Colonic mucosa (tissue), 4 donors: ENCODE measurements around the gene ENPP7. TPM values are rescaled to one million over a fixed set of nuclear protein-coding genes. Genes with fewer than 3 reads are reported as not detected.

Source experiments
- DNase-seq: peaks from one replicate; pipeline ENCODE4 v3.0.0-alpha.2; 2020
- H3K27ac ChIP-seq: fragments of 200-600 bp; one replicate; pipeline ENCODE4 v1.8.0; 2021
- H3K27me3 ChIP-seq: fragments of 200-600 bp; one replicate; pipeline ENCODE4 v1.8.0; 2021
- H3K36me3 ChIP-seq: fragments of 200-600 bp; one replicate; pipeline ENCODE4 v1.8.0; 2021
- H3K4me1 ChIP-seq: fragments of 200-600 bp; one replicate; pipeline ENCODE4 v1.8.0; 2021; ENCODE audit warnings: mild to moderate bottlenecking
- H3K4me3 ChIP-seq: fragments of 200-600 bp; one replicate; pipeline ENCODE4 v1.8.0; 2021
- H3K9ac ChIP-seq, 2 donors: one replicate each; pipeline ENCODE4 v1.7.0; 2013; ENCODE audit warnings: control low read depth in 2 of 2, low read depth in 2 of 2, low read length in 2 of 2
- H3K9me3 ChIP-seq: fragments of 200-600 bp; one replicate; pipeline ENCODE4 v1.8.0; 2021
- CTCF ChIP-seq: fragments of 200-600 bp; IDR thresholded peaks from one replicate; pipeline ENCODE4 v1.8.0; 2022; ENCODE audit warnings: antibody characterized with exemption, mild to moderate bottlenecking
- intact Hi-C: fragments of 100-400 bp; cut with DNase I; formaldehyde crosslinking; loops from one replicate; pipeline ENCODE4 v1.14.1; 2022
- total RNA-seq, 2 donors: library from RNA; stranded (reverse); fragmentation: NEBNext Ultra II Directional in 1 of 2; extraction: Animal tissue kit (Norgen Biotek cat#: 25700) in 1 of 2; gene quantifications; one replicate each; pipeline ENCODE4 v1.2.1, GENCODE V29; 2021
- donor health status: healthy.
- donor health status: DM: no; HTN: no; CAD: no.
- donor health status: DM: no; HTN: no; CAD: no.

Gene ENPP7
- total RNA-seq, 2 donors from 2014 or later: not detected

GRCh38 chr17:79698146-79698846 is 32.4 kb upstream of the ENPP7 start:
- no peaks in the 10 kb centered on the region for H3K36me3 ChIP-seq
- DNase-seq: no peak
- no peak overlapping the region for H3K27ac ChIP-seq
- intact Hi-C loops: no loop called here
- no peak overlapping the region for H3K4me3 ChIP-seq
- TF ChIP-seq CTCF: no peak
- H3K27me3 ChIP-seq: peaks cover 5% of the 10 kb centered on the region
- no peaks in the 10 kb centered on the region for H3K9me3 ChIP-seq
- no peaks in the 10 kb centered on the region for H3K4me1 ChIP-seq
- H3K9ac ChIP-seq: no peak overlapping the region

- no peak for TF ChIP-seq CTCF
- H3K4me3 ChIP-seq: no peak overlapping the region
- intact Hi-C loops: loop anchor here (10.0 kb wide), 1 partner anchor 285 kb away; no protein-coding TSS in a partner anchor
- no peaks in the 10 kb centered on the region for H3K36me3 ChIP-seq
- DNase-seq: no peak
- H3K9me3 ChIP-seq: no peaks in the 10 kb centered on the region
- no peaks in the 10 kb centered on the region for H3K4me1 ChIP-seq
- H3K27ac ChIP-seq: no peak overlapping the region
- H3K9ac ChIP-seq: no peak overlapping the region
- H3K27me3 ChIP-seq: peaks cover 5% of the 10 kb centered on the region
Observed at GRCh38 chr17:79699386-79700036, 31.2 kb upstream of the ENPP7 start.

GRCh38 chr17:79700592-79700991 is 30.2 kb upstream of the ENPP7 start:
- H3K4me1 ChIP-seq: no peaks in the 10 kb centered on the region
- no peaks in the 10 kb centered on the region for H3K36me3 ChIP-seq
- intact Hi-C loops: loop anchor here (10.0 kb wide), 1 partner anchor 286 kb away; no protein-coding TSS in a partner anchor
- no peak for DNase-seq
- H3K27ac ChIP-seq: no peak overlapping the region
- H3K9me3 ChIP-seq: no peaks in the 10 kb centered on the region
- H3K4me3 ChIP-seq: no peak overlapping the region
- no peak for TF ChIP-seq CTCF
- H3K9ac ChIP-seq: no peak overlapping the region
- peaks cover 5% of the 10 kb centered on the region for H3K27me3 ChIP-seq

GRCh38 chr17:79702034-79702433 is 28.7 kb upstream of the ENPP7 start:
- Histone ChIP-seq H3K4me1 (no peaks in the 10 kb centered on the region), H3K9ac (no peak overlapping the region), H3K9me3 (no peaks in the 10 kb centered on the region), H3K27me3 (peaks cover 3% of the 10 kb centered on the region), H3K36me3 (no peaks in the 10 kb centered on the region), H3K27ac (no peak overlapping the region), H3K4me3 (no peak overlapping the region)
- intact Hi-C loops: loop anchor here (10.0 kb wide), 1 partner anchor 287 kb away; no protein-coding TSS in a partner anchor
- no peak for TF ChIP-seq CTCF
- DNase-seq: no peak

GRCh38 chr17:79702550-79703236 is 28.1 kb upstream of the ENPP7 start:
- no peak for TF ChIP-seq CTCF
- Histone ChIP-seq H3K9ac (no peak overlapping the region), H3K36me3 (no peaks in the 10 kb centered on the region), H3K27ac (no peak overlapping the region), H3K4me3 (no peak overlapping the region), H3K27me3 (no peaks in the 10 kb centered on the region), H3K4me1 (no peaks in the 10 kb centered on the region), H3K9me3 (no peaks in the 10 kb centered on the region)
- DNase-seq: no peak
- intact Hi-C loops: loop anchor here (10.0 kb wide), 1 partner anchor 288 kb away; no protein-coding TSS in a partner anchor
